Measurements from ENCODE around the gene CCL8.

DNA sequence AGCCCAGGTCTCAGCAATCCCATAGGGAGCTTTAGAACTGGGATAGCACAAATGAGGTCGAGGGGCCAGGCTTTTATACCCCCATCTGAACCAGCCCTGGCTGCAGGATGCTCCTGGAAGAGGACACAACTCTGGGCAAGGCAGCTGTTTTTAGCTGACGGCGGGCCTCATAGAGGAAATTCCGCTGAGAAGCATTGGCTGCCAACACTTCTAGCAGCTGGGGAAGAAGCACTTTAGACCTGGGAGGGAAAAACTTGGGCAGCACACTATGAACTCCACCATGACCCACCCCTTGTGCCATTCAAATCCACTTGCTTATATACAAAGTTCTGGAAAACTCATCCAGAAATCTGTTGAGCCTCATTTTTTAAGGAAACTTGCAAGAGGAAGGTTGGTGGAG is 28.6 kb upstream of the CCL8 start:
- no peak for TF ChIP-seq HDGF (IDR thresholded peaks at IDR 0.05; ENCODE audit: borderline replicate concordance)
- no peak for TF ChIP-seq TARDBP (IDR thresholded peaks at IDR 0.05)
- TF ChIP-seq FOXM1 (IDR thresholded peaks at IDR 0.05; ENCODE audit: borderline replicate concordance), result no peak
- no peak for TF ChIP-seq ARNT (IDR thresholded peaks at IDR 0.05)
- no peak for TF ChIP-seq ZNF384 (IDR thresholded peaks at IDR 0.05)
